ENCODE data around the gene KMO.

Gene KMO

DNA sequence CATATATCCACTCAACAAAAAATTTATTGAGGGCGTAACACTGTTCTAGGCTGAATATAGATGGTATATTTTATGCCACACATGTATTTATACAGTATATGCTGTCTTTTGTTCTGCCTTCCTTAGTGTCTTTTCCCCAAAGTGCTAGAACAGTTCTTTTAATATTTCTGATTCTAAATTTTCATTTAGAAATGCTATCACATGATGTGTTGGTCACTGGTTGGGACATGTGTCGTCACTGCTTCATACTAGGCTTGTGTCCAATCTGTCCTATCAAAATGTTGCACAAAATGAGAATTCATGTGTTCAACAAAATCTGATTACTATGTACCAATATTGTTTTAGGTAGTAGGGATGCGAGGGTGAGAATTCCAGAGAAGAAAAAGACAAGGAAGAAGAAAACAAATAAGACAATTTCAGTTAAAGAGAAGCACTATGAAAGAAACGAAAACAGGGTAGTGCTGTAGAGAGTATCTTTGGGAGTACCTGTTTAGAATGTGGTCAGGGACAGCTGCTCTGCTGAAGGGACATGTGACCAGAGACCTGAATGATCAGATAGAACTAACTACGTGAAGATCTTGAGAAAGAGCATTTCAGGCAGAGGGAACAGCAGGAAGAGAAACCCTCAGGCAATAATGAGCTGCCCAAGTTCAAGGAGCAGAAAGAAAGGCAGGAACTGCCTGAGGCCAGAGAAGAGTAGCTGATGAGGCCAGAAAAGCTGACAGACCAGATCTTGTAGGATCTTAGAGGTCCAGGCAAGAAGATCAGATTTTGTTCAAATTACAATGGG is 1.3 kb downstream of the KMO start:
- H3K36me3 ChIP-seq (ENCODE audit: control insufficient read depth, low read length), result peaks cover 38% of the 10 kb centered on the region
- H3K4me1 ChIP-seq (ENCODE audit: control insufficient read depth, low read length), result peaks cover 57% of the 10 kb centered on the region
- H3K9me2 ChIP-seq (replicated peaks; ENCODE audit: control insufficient read depth, low read length), result no peaks in the 10 kb centered on the region
- peaks cover 4% of the 10 kb centered on the region; the same call in 1 of the 2 replicates for H3K9me3 ChIP-seq (ENCODE audit: control insufficient read depth, insufficient read depth, low read length)
- H3K4me2 ChIP-seq (ENCODE audit: low read length), result peak overlapping the region; percentile 95
- no peak for TF ChIP-seq CTCF (IDR thresholded peaks at IDR 0.05; ENCODE audit: low read depth, low read length, poor library complexity, severe bottlenecking)
- no peak for TF ChIP-seq EZH2phosphoT487 (IDR thresholded peaks at IDR 0.05; ENCODE audit: borderline replicate concordance, low read length)
- peaks cover 30% of the 10 kb centered on the region for H3F3A ChIP-seq (ENCODE audit: control insufficient read depth, insufficient read depth)
- H3K79me2 ChIP-seq (ENCODE audit: control insufficient read depth, low read length), result peaks cover 43% of the 10 kb centered on the region
- peak overlapping the region; percentile 98 for H3K27ac ChIP-seq (ENCODE audit: low read depth, low read length)
- no peaks in the 10 kb centered on the region for H4K20me1 ChIP-seq (ENCODE audit: control insufficient read depth, insufficient read depth, low read depth, low read length)
- no peaks in the 10 kb centered on the region for H3K27me3 ChIP-seq (ENCODE audit: control insufficient read depth, low read length)
- H3K4me3 ChIP-seq (ENCODE audit: low read length), result peak overlapping the region; percentile 87

- TF ChIP-seq CTCF (IDR thresholded peaks at IDR 0.05; ENCODE audit: low read depth, low read length, poor library complexity, severe bottlenecking) (no peak), EZH2phosphoT487 (IDR thresholded peaks at IDR 0.05; ENCODE audit: borderline replicate concordance, low read length) (no peak)
- H3K79me2 ChIP-seq (ENCODE audit: control insufficient read depth, low read length), result peaks cover 43% of the 10 kb centered on the region
- peaks cover 40% of the 10 kb centered on the region for H3K36me3 ChIP-seq (ENCODE audit: control insufficient read depth, low read length)
- peaks cover 53% of the 10 kb centered on the region for H3K4me1 ChIP-seq (ENCODE audit: control insufficient read depth, low read length)
- H3K27ac ChIP-seq (ENCODE audit: low read depth, low read length), result no peak overlapping the region
- H3F3A ChIP-seq (ENCODE audit: control insufficient read depth, insufficient read depth), result peaks cover 24% of the 10 kb centered on the region
- H3K9me3 ChIP-seq (ENCODE audit: control insufficient read depth, insufficient read depth, low read length), result peaks cover 4% of the 10 kb centered on the region; the same call in 1 of the 2 replicates
- no peaks in the 10 kb centered on the region for H3K27me3 ChIP-seq (ENCODE audit: control insufficient read depth, low read length)
- H3K4me2 ChIP-seq (ENCODE audit: low read length), result no peak overlapping the region
- no peak overlapping the region for H3K4me3 ChIP-seq (ENCODE audit: low read length)
- H3K9me2 ChIP-seq (replicated peaks; ENCODE audit: control insufficient read depth, low read length), result no peaks in the 10 kb centered on the region
- no peaks in the 10 kb centered on the region for H4K20me1 ChIP-seq (ENCODE audit: control insufficient read depth, insufficient read depth, low read depth, low read length)
Measured at GRCh38 chr1:241536304-241536703, 4.1 kb downstream of the KMO start.

- H3F3A ChIP-seq (ENCODE audit: control insufficient read depth, insufficient read depth), result peaks cover 18% of the 10 kb centered on the region
- TF ChIP-seq CTCF (IDR thresholded peaks at IDR 0.05; ENCODE audit: low read depth, low read length, poor library complexity, severe bottlenecking), result no peak
- TF ChIP-seq EZH2phosphoT487 (IDR thresholded peaks at IDR 0.05; ENCODE audit: borderline replicate concordance, low read length), result no peak
- no peak overlapping the region for H3K27ac ChIP-seq (ENCODE audit: low read depth, low read length)
- H3K9me3 ChIP-seq (ENCODE audit: control insufficient read depth, insufficient read depth, low read length), result peaks cover 4% of the 10 kb centered on the region; the same call in 1 of the 2 replicates
- H3K27me3 ChIP-seq (ENCODE audit: control insufficient read depth, low read length), result no peaks in the 10 kb centered on the region
- no peak overlapping the region for H3K4me3 ChIP-seq (ENCODE audit: low read length)
- H3K9me2 ChIP-seq (replicated peaks; ENCODE audit: control insufficient read depth, low read length), result no peaks in the 10 kb centered on the region
- no peaks in the 10 kb centered on the region for H4K20me1 ChIP-seq (ENCODE audit: control insufficient read depth, insufficient read depth, low read depth, low read length)
- peaks cover 40% of the 10 kb centered on the region for H3K36me3 ChIP-seq (ENCODE audit: control insufficient read depth, low read length)
- peaks cover 56% of the 10 kb centered on the region for H3K4me1 ChIP-seq (ENCODE audit: control insufficient read depth, low read length)
- H3K79me2 ChIP-seq (ENCODE audit: control insufficient read depth, low read length), result peaks cover 43% of the 10 kb centered on the region
- H3K4me2 ChIP-seq (ENCODE audit: low read length), result no peak overlapping the region
Measured at GRCh38 chr1:241536969-241537368, 4.8 kb downstream of the KMO start.
